ENCODE results near the gene EEPD1. TPM values are rescaled to one million over a fixed set of nuclear protein-coding genes. Genes with fewer than 3 reads are reported as not detected.

EEPD1 gene
- total and polyA plus RNA-seq, 10 donors: 7.7 to 23.4 (median 14.6) TPM

DNA sequence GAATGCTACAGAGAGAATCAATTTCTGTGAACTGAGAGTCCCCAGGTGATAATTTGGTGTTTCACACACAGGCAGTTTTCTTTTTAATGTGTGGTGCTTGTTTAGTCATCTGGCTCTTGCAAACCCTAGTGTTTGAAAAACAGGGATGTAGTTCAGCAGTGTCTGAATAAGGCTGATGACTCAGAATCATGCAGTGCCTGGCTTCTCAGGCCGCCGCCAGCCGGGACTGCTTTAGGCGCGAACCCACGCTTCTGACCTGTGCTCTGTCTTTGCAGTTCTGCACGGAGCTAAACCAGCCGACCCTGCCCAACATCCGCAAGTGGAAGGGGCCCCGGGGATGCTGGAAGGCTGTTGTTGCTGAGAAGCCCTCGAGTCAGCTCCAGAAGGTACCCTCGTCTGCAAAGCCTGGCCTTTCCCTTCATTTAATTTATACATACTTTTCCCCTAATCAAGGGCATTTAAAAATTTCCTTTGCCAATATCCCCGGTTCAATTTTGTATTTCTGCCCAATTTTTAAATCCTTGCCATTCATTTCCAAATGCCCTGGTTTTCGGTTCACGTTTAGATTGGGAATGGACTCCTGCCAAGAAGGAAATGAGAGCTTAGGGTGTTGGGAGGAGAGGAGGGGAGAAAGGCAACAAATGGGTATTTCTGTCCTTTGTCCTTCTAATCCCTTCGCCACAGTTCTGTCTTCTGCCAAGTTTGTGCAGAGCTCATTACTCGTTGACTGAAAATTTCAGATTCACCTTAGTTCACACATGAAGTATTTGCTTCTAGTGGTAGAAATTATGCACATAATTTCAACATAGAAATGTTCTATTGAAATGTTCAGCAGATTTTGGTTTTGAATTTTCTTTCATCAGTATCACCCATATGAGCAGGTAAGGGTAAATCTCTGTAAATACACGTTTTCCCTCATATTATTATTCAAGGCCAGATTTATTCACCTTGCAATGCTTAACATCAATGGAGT is 128.1 kb downstream of the EEPD1 start:
- Histone ChIP-seq H3K9me3 (no peaks in the 10 kb centered on the region), H3K4me3 (no peak overlapping the region), H3K27me3 (replicated peaks in 1 of 7) (peaks cover 0 to 3% (median 0%) of the 10 kb centered on the region in 7 donors), H3K27ac (peak overlapping the region in 2 of 8 donors; percentile 4 to 26), H3K4me1 (peaks cover 19 to 59% (median 45%) of the 10 kb centered on the region in 6 donors), H3K36me3 (no peaks in the 10 kb centered on the region)
- WGBS, 5 donors: 42 to 65% (median 57%) methylated on average over 18 of the region's 18 CpGs
- intact Hi-C loops (cut with DNase I; ENCODE audit: low total_unique reads): loop anchor here (10.0 kb wide), 1 partner anchor 126 kb away; the partner anchor contains the start of gene EEPD1
- no peak for DNase-seq
- TF ChIP-seq, protein P1, sequence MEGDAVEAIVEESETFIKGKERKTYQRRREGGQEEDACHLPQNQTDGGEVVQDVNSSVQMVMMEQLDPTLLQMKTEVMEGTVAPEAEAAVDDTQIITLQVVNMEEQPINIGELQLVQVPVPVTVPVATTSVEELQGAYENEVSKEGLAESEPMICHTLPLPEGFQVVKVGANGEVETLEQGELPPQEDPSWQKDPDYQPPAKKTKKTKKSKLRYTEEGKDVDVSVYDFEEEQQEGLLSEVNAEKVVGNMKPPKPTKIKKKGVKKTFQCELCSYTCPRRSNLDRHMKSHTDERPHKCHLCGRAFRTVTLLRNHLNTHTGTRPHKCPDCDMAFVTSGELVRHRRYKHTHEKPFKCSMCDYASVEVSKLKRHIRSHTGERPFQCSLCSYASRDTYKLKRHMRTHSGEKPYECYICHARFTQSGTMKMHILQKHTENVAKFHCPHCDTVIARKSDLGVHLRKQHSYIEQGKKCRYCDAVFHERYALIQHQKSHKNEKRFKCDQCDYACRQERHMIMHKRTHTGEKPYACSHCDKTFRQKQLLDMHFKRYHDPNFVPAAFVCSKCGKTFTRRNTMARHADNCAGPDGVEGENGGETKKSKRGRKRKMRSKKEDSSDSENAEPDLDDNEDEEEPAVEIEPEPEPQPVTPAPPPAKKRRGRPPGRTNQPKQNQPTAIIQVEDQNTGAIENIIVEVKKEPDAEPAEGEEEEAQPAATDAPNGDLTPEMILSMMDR (IDR thresholded peaks at IDR 0.05 in 8 of 11, conservative IDR thresholded peaks at IDR 0.05 in 3 of 11): no peak
- no peak for TF ChIP-seq POLR2AphosphoS5 (IDR thresholded peaks at IDR 0.05)
- no peak for TF ChIP-seq POLR2A (IDR thresholded peaks at IDR 0.05)

DNA sequence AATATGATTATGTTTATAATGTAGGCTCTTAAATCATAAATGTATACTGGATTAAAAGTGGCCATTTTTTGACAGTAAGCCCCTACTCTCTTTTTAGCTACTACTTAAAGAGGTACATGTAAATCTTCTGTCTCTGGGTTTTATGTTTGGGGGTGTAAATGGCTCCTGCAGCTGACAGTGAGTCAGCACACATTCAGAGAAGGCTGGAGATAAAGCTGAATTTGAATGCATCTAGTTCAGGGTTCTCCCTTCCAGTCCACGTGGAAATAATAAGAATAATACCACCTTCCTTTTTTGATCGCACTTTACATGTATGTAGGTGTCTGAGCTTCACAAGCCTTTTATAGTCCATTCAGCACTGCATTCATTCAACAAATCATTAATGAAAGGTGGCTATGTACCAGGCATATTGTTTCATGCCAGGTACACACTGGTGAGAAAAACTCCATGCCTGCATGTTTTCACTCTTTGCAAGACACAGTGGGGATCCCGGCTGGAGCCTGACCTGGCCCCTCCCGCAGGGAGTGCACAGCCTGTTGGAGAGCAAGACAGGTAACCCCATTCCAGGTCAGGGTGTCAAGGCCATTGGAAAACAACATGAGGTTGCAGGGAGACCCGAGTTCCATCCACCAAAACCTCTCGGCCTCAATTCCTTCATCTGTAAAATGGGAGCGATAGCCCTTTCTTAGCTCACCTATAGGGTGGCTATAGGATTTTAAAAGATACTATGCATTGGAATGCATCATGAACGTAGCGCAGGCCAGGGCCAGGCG is 129.1 kb downstream of the EEPD1 start:
- Histone ChIP-seq H3K4me3 (peak overlapping the region in 1 of 8 donors; percentile 53), H3K36me3 (no peaks in the 10 kb centered on the region), H3K9me3 (no peaks in the 10 kb centered on the region), H3K27me3 (replicated peaks in 1 of 7) (peaks cover 0 to 3% (median 0%) of the 10 kb centered on the region in 7 donors), H3K27ac (peak overlapping the region in 6 of 8 donors; percentile 75 to 91 (median 85)), H3K4me1 (peaks cover 27 to 69% (median 55%) of the 10 kb centered on the region in 6 donors)
- intact Hi-C loops (cut with DNase I; ENCODE audit: low total_unique reads): loop anchor here (10.0 kb wide), 1 partner anchor 127 kb away; the partner anchor contains the start of gene EEPD1
- DNase-seq: no peak
- TF ChIP-seq POLR2AphosphoS5 (IDR thresholded peaks at IDR 0.05) (no peak), POLR2A (IDR thresholded peaks at IDR 0.05) (no peak)
- TF ChIP-seq, protein P1 (IDR thresholded peaks at IDR 0.05 in 8 of 11, conservative IDR thresholded peaks at IDR 0.05 in 3 of 11): no peak
- 85 to 91% (median 90%) methylated on average over 10 of the region's 10 CpGs for WGBS, 5 donors

DNA sequence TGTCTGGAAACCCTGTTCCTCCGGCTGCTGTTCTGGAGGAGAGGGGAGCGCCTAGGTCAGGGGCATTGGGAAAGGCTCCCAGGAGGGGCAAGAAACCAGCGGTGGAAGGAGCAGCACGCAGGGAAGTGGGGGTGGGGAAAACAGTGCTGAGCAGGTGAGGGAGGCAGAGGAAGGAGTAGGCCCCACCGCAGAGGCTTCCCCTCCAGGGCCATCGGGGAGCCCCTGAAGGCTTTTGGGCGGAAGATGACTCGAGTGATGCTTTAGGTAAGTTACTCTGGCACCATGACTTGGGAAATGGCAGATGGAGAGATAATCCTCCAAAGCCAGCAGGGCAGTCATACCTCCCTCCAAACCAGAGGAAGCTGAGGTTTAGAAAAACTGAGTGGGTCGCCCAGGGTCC is 130.1 kb downstream of the EEPD1 start:
- intact Hi-C loops (cut with DNase I; ENCODE audit: low total_unique reads): loop anchor here (10.0 kb wide), 1 partner anchor 128 kb away; the partner anchor contains the start of gene EEPD1
- Histone ChIP-seq H3K27me3 (replicated peaks in 1 of 7) (peaks cover 0 to 3% (median 0%) of the 10 kb centered on the region in 7 donors), H3K4me1 (peaks cover 35 to 80% (median 66%) of the 10 kb centered on the region in 6 donors), H3K36me3 (no peaks in the 10 kb centered on the region), H3K27ac (peak overlapping the region; percentile 5 to 91 (median 80)), H3K9me3 (no peaks in the 10 kb centered on the region), H3K4me3 (peak overlapping the region in 1 of 8 donors; percentile 53)
- WGBS, 5 donors: 42 to 74% (median 44%) methylated on average over 9 of the region's 9 CpGs
- TF ChIP-seq POLR2AphosphoS5 (IDR thresholded peaks at IDR 0.05): no peak
- TF ChIP-seq, protein P1 (IDR thresholded peaks at IDR 0.05 in 8 of 11, conservative IDR thresholded peaks at IDR 0.05 in 3 of 11): no peak
- no peak for TF ChIP-seq POLR2A (IDR thresholded peaks at IDR 0.05)
- DNase-seq: peak; percentile 84

Measured in spleen (tissue), 11 donors.